TTC549 (cell line): ENCODE results near the gene ZNF282.
"Not testable (repeated sequence)": the region's sequence is repeated elsewhere in the genome, so short reads cannot be mapped to it uniquely, and the experiment has no call there.

Experiments used
- FAIRE-seq: peaks from 2 replicates; lab custom pipeline; 2012; peaks lifted over from hg19 to GRCh38; lab: Jason Lieb, UNC

The ZNF282 gene

DNA sequence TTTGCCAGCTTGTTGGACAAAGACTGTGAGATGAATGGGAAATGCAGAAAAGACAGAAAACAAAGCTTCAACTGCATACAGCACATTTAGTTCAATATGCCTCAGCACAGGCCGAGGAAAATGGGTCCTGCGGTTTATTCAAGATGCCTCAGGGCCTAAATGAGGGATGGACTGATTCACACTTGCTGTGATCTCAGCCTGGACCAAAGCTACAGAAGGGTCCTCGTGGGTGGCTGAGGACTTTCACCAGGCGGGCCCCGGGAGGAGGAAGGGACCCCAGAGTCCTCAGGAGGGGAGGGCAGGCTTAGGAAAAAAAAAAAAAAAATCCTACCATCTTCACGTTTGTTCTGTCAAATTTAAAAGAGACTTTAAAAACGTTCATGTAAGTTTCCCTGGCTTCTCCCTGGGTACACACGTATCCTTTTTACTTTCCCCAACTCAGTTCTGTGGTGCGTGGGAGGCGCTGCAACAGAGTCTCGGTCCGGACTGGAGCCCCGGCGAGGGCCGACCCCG lies 66.0 kb downstream of the ZNF282 start:
- FAIRE-seq, result no peak

DNA sequence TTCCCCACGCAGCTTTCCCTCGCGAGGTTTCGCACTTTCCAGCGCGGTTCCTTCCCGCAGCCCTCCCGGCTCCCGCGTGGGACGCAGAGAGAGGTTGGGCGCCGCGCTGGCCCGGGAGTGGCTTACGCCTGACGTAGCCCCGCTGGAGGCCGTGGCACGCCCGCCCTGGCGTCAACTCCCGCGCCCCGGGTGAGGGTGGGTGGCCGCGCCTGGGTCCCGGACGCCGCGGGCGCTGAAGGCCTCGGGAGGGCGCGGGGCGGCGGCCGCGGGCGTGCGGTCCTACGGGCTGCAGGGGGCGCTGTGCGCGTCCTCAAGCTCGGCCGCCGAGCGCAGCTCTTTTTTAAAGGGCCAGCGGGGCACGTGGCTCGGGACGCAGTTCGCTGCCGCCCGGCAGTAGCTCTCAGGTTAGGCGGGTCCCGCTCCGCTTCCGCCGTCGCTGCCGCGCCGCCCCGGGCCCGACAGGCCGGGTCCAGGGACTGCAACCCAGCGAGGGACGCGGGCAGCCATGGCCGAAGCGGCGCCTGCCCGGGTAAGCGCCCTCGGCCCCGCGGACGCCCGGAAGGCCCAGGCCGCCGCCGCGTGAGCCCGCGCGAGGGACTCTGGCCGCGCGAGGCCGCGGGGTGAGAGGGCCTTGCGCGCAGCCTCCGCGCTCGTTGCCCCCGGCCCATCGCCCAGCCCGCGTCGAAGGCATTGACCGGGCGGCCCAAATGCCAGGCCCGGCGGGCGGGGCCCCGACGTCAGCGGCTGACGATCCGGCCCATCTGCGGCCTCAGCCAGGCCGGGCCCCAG lies 66.7 kb downstream of the ZNF282 start, which contains the start of gene ZNF783:
Gene ZNF783, plus strand, starts transcription at position 368 of the 789 bp plus-strand sequence. Its CDS starts 138 bp downstream, at position 506.
- no peak for FAIRE-seq

GRCh38 chr7:149266451-149266850 lies 71.1 kb downstream of the ZNF282 start:
- FAIRE-seq, result no peak

- FAIRE-seq, result no peak
Measured at GRCh38 chr7:149267733-149268132, 72.4 kb downstream of the ZNF282 start.

- not testable (repeated sequence) for FAIRE-seq
Measured at GRCh38 chr7:149274424-149274823, 79.1 kb downstream of the ZNF282 start.
